ENCODE data around the gene MUC3A.
"Not testable (repeated sequence)": the region's sequence is repeated elsewhere in the genome, so short reads cannot be mapped to it uniquely, and the experiment has no call there.

The MUC3A gene

DNA sequence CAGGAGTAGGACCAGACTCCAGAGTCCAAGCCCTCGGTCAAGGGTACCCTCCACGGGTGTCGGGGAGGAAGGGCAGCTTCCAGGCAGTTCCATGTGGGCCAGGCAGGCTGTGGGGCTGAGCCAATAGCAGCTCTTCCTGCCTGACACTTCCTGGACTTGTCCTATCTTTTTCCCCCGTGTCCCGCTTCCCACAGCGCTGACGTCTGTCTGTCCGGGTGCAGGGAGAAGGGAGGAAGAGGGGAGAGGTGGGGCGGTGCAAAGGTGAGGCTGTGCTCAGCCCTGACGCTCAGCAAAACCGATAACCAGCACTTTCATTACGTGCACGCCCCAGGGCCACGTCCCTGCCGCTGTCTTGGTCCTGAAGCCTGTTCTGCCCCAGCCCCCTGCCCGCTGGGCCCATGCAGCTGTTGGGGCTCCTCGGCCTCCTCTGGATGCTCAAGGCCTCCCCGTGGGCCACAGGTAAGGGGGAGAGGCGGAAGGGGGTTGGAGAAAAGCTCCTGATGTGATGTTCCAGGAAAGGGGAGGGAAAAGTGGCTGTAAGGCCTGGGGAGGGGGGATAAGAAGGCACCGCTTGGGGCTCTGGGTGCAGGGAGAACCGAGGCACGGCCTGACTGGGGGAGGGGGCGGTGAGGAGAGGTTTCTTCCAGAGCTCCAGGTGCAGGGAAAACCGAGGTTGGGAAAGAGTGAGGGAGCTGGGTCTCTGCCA lies at the start of gene MUC3A:
Gene MUC3A, plus strand, starts transcription at position 308 of the 706 bp plus-strand sequence. Its CDS starts 91 bp downstream, at position 399.
- no peak for DNase-seq

DNA sequence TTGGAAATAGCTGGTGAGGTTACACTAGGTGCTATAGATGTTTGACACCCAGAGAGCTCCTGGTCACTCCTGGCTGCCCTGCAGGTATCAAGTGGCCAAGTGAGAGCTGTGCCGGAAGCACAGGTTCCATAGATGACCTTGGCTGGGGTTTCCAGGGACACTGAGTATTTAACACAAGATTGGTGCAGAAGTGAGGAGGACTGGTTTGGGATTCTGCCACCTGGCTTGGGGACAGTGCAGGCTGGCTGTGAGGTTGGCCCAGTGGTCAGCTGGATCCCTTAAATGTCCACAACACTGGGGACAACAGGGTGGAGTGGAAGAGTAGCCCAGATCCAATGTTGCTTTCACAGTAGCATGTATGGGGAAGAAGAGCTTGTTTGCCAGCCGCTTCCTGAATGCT lies 48.4 kb upstream of the MUC3A start:
- no peak for DNase-seq

GRCh38 chr7:100901921-100902332 lies 47.4 kb upstream of the MUC3A start:
- no peak for DNase-seq

DNA sequence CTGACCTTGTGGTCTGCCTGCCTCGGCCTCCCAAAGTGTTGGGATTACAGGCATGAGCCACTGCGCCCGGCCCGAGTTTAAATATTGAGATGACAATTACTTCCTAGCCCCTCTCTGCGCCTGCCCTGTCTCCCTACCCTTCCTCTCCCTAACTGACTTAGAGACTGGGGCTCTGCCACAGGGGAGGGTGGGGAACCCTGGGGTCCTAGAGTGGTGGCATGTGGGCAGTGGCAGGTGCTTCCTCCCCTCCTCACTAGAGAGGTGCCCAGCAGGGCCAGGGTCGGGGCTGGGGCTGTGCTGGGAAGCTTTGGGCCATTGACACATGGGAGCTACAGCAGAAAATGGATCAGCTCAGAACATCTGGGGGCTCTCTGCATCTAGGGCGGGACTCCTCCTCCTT lies 46.7 kb upstream of the MUC3A start:
- no peak for DNase-seq

GRCh38 chr7:100908512-100908911 lies 40.8 kb upstream of the MUC3A start:
- no peak for DNase-seq

DNA sequence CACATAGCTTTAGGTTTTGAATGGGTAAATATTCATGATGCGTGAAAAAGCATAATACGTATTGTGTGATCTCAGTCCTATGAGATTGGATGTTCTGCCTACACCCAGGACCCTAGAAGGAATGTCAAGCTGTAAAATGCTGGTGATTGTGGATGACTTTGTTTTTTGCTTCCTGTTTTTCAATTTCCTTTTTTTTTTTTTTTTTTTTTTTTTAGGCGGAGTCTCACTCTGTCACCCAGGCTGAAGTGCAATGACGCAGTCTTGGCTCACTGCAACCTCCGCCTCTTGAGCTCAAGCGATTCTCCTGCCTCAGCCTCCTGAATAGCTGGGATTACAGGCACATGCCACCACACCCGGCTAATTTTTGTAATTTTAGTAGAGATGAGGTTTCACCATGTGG lies 38.9 kb upstream of the MUC3A start:
- DNase-seq = not testable (repeated sequence)

DNA sequence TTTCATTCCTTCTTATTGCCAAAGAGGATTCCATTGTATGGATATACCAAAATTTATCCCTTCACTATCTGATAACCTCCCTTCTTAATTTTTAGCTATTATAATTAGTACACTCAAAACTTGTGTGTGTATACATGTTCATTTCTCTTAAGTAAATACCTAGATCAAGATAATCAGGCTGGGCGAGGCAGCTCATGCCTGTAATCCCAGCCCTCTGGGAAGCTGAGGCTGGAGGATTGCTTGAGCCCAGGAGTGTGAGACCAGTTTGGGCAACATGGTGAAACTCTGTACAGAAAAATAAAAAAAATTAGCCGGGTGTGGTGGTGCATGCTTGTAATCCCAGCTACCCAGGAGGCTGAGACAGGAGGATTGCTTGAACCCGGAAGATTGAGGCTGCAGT lies 37.9 kb upstream of the MUC3A start:
- DNase-seq = no peak

GRCh38 chr7:100914208-100914878 lies 35.0 kb upstream of the MUC3A start:
- DNase-seq = no peak

DNA sequence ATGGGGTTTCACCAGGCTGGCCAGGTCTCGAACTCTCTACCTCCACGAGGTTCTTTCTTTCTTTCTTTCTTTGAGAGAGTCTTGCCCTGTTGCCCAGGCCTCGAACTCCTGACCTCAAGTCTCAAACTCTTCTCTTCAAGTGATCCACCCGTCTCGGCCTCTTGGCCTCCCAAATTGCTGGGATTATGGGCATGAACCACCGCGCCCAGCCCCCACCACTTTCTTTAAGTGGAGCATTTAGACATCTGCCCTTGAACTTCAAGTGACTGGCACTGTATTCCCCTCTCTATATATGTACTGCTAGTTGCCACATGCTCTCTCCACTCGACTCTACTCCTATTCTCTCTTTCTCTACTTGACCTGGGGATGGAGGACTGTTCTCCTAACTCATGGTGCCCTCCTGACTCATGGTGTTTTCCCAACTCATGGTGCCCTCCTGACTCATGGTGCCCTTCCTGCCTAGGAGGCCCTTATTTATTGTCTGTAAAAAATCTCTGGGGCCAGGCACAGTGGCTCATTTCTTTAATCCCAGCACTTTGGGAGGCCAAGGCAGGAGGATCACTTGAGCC lies 34.4 kb upstream of the MUC3A start:
- no peak for DNase-seq

DNA sequence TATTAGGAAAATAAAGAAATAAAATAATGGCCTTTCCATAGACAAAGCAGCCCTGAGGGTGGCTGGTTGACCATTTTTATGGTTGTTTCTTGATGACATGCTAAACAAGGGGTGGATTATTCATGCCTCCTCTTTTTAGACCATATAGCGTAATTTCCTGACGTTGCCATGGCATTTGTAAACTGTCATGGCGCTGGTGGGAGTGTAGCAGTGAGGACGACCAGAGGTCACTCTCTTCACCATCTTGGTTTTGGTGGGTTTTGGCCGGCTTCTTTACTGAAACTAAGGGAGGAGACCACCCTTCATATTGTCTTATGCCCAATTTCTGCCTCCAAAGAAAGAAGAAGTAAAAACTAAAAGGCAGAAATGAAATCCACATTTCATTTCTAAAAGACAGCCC lies 30.0 kb upstream of the MUC3A start:
- not testable (repeated sequence) for DNase-seq

- DNase-seq = not testable (repeated sequence)
Observed at GRCh38 chr7:100919779-100920437, 29.4 kb upstream of the MUC3A start.

- no peak for DNase-seq
Observed at GRCh38 chr7:100921039-100921438, 28.3 kb upstream of the MUC3A start.

GRCh38 chr7:100923616-100924015 lies 25.7 kb upstream of the MUC3A start:
- not testable (repeated sequence) for DNase-seq

DNA sequence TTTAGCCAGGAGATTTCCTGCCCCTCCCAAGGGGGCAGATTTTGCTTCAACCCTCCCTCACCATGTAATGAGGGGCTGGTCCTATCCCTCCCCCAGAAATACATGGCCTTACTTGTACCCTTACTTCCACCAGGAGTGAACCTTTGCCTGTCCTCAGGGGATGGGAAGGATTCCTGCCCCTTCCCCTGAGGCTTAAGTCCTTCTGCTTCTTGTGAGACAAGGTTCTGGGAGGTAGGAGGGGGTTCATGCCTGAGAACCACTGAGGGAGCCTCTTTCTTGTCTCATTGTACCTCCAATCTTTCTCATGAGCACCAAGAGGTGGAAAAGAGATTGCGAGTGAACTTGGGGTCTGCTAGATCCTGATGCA lies 19.5 kb upstream of the MUC3A start:
- no peak for DNase-seq

- DNase-seq = no peak
Observed at GRCh38 chr7:100933734-100934133, 15.6 kb upstream of the MUC3A start.

- not testable (repeated sequence) for DNase-seq
Observed at GRCh38 chr7:100935381-100935780, 14.0 kb upstream of the MUC3A start.

GRCh38 chr7:100936167-100936566 lies 13.2 kb upstream of the MUC3A start:
- not testable (repeated sequence) for DNase-seq

- DNase-seq = no peak
Observed at GRCh38 chr7:100942045-100942774, 7.1 kb upstream of the MUC3A start.

- DNase-seq = no peak
Observed at GRCh38 chr7:100943693-100944092, 5.6 kb upstream of the MUC3A start.

DNA sequence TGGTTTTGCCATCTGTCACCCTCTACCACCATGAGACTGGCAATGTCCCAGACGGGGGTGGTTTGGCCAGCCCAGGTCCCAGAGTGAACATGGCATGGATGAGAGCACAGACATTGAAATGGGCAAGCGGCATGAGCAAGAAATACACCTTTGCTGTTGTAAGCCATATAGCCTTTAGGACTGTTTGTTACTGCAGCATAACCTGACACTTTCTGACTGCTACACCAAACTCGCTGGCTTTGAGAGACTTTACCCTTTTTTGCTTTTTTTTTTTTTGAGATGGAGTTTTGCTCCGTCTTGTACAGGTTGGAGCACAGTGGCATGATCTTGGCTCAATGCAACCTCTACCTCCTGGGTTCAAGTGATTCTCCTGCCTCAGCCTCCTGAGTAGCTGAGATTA lies 5.2 kb upstream of the MUC3A start:
- no peak for DNase-seq

GRCh38 chr7:100946111-100946510 lies 3.2 kb upstream of the MUC3A start:
- no peak for DNase-seq

GRCh38 chr7:100946766-100947365 lies 2.5 kb upstream of the MUC3A start:
- no peak for DNase-seq

DNA sequence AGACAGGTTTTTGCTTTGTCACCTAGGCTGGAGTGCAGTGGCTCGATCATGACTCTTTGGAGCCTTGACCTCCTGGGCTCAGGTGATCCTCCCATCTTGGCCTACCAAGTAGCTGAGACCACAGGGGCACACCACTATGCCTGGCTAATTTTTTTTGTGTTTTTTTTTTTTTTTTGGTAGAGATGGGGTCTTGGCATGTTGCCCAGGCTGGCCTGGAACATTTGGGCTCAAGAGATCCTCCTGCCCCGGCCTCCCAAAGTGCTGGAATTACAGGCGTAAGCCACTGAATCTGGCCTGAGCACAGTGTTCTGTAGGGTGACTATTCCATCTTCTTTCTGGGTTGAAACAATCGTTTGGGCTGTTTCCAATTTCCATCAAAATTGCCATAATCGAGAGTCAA lies 1.5 kb upstream of the MUC3A start:
- no peak for DNase-seq
